Activated T-cell treated with anti-CD3 and anti-CD28 coated beads, Interleukin-2, amount 50 U/mL, for 72 hours (primary cell): ENCODE results near the gene KIDINS220. TPM values are rescaled to one million over a fixed set of nuclear protein-coding genes. Genes with fewer than 3 reads are reported as not detected.

Experiments
- ATAC-seq, 2 donors: fragments of 150-1000 bp; cut with Tn5 transposase; replicated peaks in 1 of 2; 2 replicates each; pipeline ENCODE4 v1.10.0; 2021; ENCODE audit warnings: moderate library complexity in 2 of 2, mild to moderate bottlenecking in 1 of 2
- DNase-seq, 2 donors: peaks; one replicate each; pipeline ENCODE4 v3.0.0; 2021 to 2022; ENCODE audit warnings: mixed read lengths in 1 of 2
- H3K27ac Mint-ChIP-seq: one replicate; pipeline ENCODE4 v1.8.0; 2022; ENCODE audit warnings: mild to moderate bottlenecking, moderate library complexity, mixed read lengths
- H3K27me3 Mint-ChIP-seq: one replicate; pipeline ENCODE4 v1.8.0; 2022; ENCODE audit warnings: low read depth, mixed read lengths
- H3K36me3 Mint-ChIP-seq, 2 donors: one replicate each; pipeline ENCODE4 v1.8.0; 2022; ENCODE audit warnings: mixed read lengths in 2 of 2, mild to moderate bottlenecking in 1 of 2; ENCODE audit not compliant: insufficient read depth in 2 of 2
- H3K4me1 Mint-ChIP-seq: one replicate; pipeline ENCODE4 v1.8.0; 2022; ENCODE audit warnings: low read depth, mixed read lengths
- H3K4me3 Mint-ChIP-seq, 2 donors: one replicate each; pipeline ENCODE4 v1.8.0; 2022; ENCODE audit warnings: mild to moderate bottlenecking in 2 of 2, mixed read lengths in 2 of 2, moderate library complexity in 2 of 2
- H3K9me3 Mint-ChIP-seq, 2 donors: one replicate each; pipeline ENCODE4 v1.8.0; 2022; ENCODE audit warnings: mixed read lengths in 2 of 2
- total RNA-seq, 2 donors: library from RNA; stranded (reverse); gene quantifications; one replicate each; pipeline ENCODE4 v1.2.3, GENCODE V29; 2022

Gene KIDINS220
- total RNA-seq, 2 donors from 2014 or later = 31.4 to 39.6 TPM

GRCh38 chr2:8714283-8714682 lies 123.1 kb downstream of the KIDINS220 start:
- Mint-ChIP-seq H3K4me1 (no peaks in the 10 kb centered on the region), H3K36me3 (peaks cover 7 to 9% of the 10 kb centered on the region in 2 donors), H3K4me3 (no peak overlapping the region), H3K9me3 (peaks cover 7 to 9% of the 10 kb centered on the region in 2 donors), H3K27me3 (peaks cover 15% of the 10 kb centered on the region), H3K27ac (no peak overlapping the region)
- ATAC-seq (no peak), DNase-seq (no peak)

GRCh38 chr2:8710951-8711350 lies 126.5 kb downstream of the KIDINS220 start:
- H3K27me3 Mint-ChIP-seq = peaks cover 6% of the 10 kb centered on the region

GRCh38 chr2:8709611-8710010 lies 127.8 kb downstream of the KIDINS220 start:
- H3K36me3 Mint-ChIP-seq = peaks cover 0 to under 1% of the 10 kb centered on the region in 2 donors
- no peak overlapping the region for H3K27ac Mint-ChIP-seq
- H3K4me3 Mint-ChIP-seq = no peak overlapping the region
- ATAC-seq = no peak
- DNase-seq = no peak
- no peaks in the 10 kb centered on the region for H3K27me3 Mint-ChIP-seq
- H3K9me3 Mint-ChIP-seq = peaks cover 0 to 1% of the 10 kb centered on the region in 2 donors
- no peaks in the 10 kb centered on the region for H3K4me1 Mint-ChIP-seq

More at GRCh38 chr2:8710951-8711350, 126.5 kb downstream of the KIDINS220 start:
- H3K4me1 Mint-ChIP-seq = no peaks in the 10 kb centered on the region
- peaks cover 4 to 6% of the 10 kb centered on the region in 2 donors for H3K36me3 Mint-ChIP-seq
- H3K4me3 Mint-ChIP-seq = no peak overlapping the region
- no peak for DNase-seq
- H3K9me3 Mint-ChIP-seq = peaks cover under 1 to 5% of the 10 kb centered on the region in 2 donors
- ATAC-seq = no peak
- H3K27ac Mint-ChIP-seq = no peak overlapping the region

DNA sequence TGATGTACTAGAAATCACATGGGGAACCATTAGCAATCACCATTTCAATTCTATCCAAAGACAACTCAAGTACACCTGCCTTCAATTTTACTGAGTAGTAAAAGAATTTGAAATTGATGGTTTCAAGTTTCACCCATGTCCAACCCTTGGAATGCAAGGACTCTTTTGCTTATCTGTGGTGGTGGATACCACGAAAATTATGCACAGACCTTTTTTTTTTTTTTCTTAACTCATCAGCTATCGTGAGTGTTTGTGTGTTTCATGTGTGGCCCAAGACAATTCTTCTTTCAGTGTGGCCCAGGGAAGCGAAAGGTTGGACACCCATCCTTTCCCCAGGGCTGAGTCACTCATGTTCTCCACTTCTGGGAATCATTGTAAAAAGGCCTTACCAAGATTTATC lies 132.5 kb downstream of the KIDINS220 start:
- Mint-ChIP-seq H3K36me3 (no peaks in the 10 kb centered on the region), H3K9me3 (peaks cover 0 to 1% of the 10 kb centered on the region in 2 donors), H3K4me1 (no peaks in the 10 kb centered on the region), H3K27me3 (no peaks in the 10 kb centered on the region), H3K4me3 (no peak overlapping the region), H3K27ac (no peak overlapping the region)
- ATAC-seq = no peak
- DNase-seq = no peak

GRCh38 chr2:8701681-8702379 lies 135.6 kb downstream of the KIDINS220 start:
- Mint-ChIP-seq H3K27ac (no peak overlapping the region), H3K27me3 (no peaks in the 10 kb centered on the region), H3K4me3 (no peak overlapping the region), H3K4me1 (no peaks in the 10 kb centered on the region), H3K36me3 (no peaks in the 10 kb centered on the region), H3K9me3 (peaks cover 0 to 1% of the 10 kb centered on the region in 2 donors)
- no peak for ATAC-seq
- no peak for DNase-seq

DNA sequence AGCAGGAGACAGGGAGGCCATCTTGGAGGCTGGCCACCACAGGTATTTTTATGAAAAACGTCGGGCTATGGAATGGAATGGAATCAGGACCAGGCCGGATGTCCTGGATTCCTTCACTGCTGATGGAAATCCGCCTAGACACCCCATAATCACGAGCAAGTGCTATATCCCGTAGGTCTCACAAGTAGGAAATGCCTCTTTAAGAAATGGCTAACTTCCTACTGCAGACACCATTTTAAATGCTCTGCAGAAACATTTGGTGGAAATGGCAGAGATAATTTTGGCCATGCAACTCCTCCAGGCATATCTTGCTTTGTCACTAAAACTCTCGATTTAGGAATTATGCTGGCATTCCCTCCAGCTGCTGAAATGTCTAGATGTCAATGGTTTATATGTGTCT lies 137.6 kb downstream of the KIDINS220 start:
- Mint-ChIP-seq H3K4me1 (no peaks in the 10 kb centered on the region), H3K36me3 (no peaks in the 10 kb centered on the region), H3K9me3 (peaks cover 0 to 1% of the 10 kb centered on the region in 2 donors), H3K4me3 (no peak overlapping the region), H3K27me3 (no peaks in the 10 kb centered on the region), H3K27ac (no peak overlapping the region)
- ATAC-seq (no peak), DNase-seq (no peak)

- Mint-ChIP-seq H3K27ac (no peak overlapping the region), H3K4me3 (no peak overlapping the region), H3K27me3 (no peaks in the 10 kb centered on the region), H3K9me3 (peaks cover 0 to 1% of the 10 kb centered on the region in 2 donors), H3K4me1 (no peaks in the 10 kb centered on the region), H3K36me3 (no peaks in the 10 kb centered on the region)
- DNase-seq = no peak
- ATAC-seq = no peak
Observed at GRCh38 chr2:8697190-8697589, 140.2 kb downstream of the KIDINS220 start.

DNA sequence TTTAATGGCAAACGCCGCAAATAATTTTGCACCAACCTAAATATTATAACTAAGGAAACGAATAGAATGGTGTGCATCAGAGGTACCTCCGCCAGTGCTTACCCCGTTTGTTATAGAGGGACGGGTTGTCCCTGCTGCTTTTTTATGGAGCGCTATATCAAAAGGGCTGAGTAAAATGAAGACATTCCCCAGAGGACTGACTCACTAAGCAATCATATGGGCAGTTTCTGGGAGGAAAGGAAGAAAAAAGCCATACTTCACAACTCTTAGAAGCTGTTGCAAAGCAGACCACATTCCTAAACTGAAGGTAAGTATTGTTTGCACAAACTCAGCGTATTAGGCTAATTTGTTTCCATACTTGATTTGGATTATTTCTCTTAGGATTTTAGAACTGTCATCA lies 142.7 kb downstream of the KIDINS220 start:
- no peak for ATAC-seq
- no peak overlapping the region for H3K27ac Mint-ChIP-seq
- no peaks in the 10 kb centered on the region for H3K36me3 Mint-ChIP-seq
- H3K4me3 Mint-ChIP-seq = no peak overlapping the region
- DNase-seq = no peak
- peaks cover 9% of the 10 kb centered on the region for H3K27me3 Mint-ChIP-seq
- H3K4me1 Mint-ChIP-seq = no peaks in the 10 kb centered on the region
- H3K9me3 Mint-ChIP-seq = peaks cover 0 to 1% of the 10 kb centered on the region in 2 donors

- Mint-ChIP-seq H3K27me3 (peaks cover 9% of the 10 kb centered on the region), H3K4me1 (no peaks in the 10 kb centered on the region), H3K27ac (no peak overlapping the region), H3K36me3 (peaks cover 0 to 2% of the 10 kb centered on the region in 2 donors), H3K9me3 (peaks cover 0 to 1% of the 10 kb centered on the region in 2 donors), H3K4me3 (peak overlapping the region in 1 of 2 donors; percentile 68)
- peak; percentile 51 to 68 for DNase-seq
- ATAC-seq = peak; percentile 67 to 71
Observed at GRCh38 chr2:8693157-8693821, 144.1 kb downstream of the KIDINS220 start.

- Mint-ChIP-seq H3K4me1 (no peaks in the 10 kb centered on the region), H3K9me3 (no peaks in the 10 kb centered on the region), H3K36me3 (peaks cover 0 to 2% of the 10 kb centered on the region in 2 donors), H3K27me3 (peaks cover 9% of the 10 kb centered on the region), H3K27ac (no peak overlapping the region), H3K4me3 (peak overlapping the region in 1 of 2 donors; percentile 36)
- DNase-seq = no peak
- ATAC-seq = no peak
Observed at GRCh38 chr2:8692783-8693156, 144.6 kb downstream of the KIDINS220 start.

DNA sequence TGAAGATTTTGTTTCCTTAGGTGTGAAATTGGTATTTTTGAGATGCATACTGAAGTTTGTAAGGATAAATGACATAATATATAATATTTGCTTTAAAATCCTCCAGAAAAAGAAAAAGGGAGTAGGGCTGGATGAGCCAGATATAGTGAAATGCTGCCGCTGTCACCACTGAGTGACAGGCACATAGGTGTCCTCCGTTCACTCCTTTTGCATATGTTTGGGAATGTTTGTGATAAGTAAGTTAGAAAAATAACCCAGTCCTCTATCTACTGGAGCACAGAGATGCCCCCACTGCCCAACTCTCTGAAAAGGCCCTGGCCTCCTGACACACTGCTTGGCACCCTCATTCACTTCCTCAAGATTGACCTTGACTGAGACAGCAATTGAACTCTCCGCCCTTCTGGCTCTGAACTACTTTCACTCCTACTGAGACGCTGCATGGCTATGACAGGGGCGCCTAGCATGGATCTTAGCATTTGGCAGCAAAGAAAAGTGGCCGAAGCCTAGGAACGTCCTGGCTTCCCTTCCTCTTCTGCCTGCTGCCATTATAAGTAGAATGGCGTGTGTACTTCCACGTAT lies 145.5 kb downstream of the KIDINS220 start:
- ATAC-seq (no peak), DNase-seq (no peak)
- Mint-ChIP-seq H3K36me3 (peaks cover 0 to 2% of the 10 kb centered on the region in 2 donors), H3K4me1 (no peaks in the 10 kb centered on the region), H3K9me3 (no peaks in the 10 kb centered on the region), H3K27me3 (peaks cover 9% of the 10 kb centered on the region), H3K27ac (no peak overlapping the region), H3K4me3 (no peak overlapping the region)

DNA sequence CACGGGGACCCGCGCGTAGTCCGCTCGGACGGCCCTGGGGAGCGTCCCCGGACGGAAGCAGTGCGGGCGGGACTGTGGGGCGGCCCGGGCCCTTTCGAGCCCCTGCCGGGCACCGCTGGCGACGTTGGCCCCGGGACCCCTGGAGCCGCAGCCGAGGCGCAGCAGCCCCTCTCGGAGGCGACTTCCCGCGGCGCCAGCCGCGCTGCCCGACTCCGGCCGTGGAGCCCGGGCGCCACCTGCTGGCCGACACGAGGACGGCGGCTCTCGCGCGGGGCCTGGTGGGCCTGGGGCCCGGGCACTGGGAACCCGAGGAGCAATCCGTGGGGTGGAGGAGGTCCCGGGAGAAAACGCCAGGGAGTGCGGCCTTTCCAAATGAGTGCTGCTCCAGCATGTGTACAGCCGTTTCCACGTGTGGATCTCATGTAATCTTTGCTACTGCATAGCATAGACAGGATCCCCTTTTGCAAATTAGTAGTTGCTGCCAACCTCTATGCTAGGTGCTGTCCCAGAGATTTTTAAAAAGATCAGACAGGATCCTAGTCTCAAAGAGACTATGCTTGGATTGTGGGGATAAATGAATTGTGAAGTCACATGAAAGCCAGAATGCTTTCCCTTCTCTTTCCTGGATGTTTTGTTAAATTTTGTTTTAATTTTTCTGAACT lies 151.6 kb downstream of the KIDINS220 start:
- Mint-ChIP-seq H3K36me3 (peaks cover 20 to 22% of the 10 kb centered on the region in 2 donors), H3K27ac (peak overlapping the region; percentile 94), H3K4me3 (peak overlapping the region; percentile 58 to 72), H3K27me3 (no peaks in the 10 kb centered on the region), H3K4me1 (peaks cover 10% of the 10 kb centered on the region), H3K9me3 (no peaks in the 10 kb centered on the region)
- ATAC-seq (peak; percentile 16 to 18), DNase-seq (peak; percentile 77 to 92)
